Bronchial epithelial cell (primary cell): ENCODE data around the gene GGT5. TPM values are rescaled to one million over a fixed set of nuclear protein-coding genes. Genes with fewer than 3 reads are reported as not detected.
A peak's percentile ranks its signal among the peaks of the same experiment; 100 is the strongest.

Source experiments
- DNase-seq: peaks from one replicate; pipeline ENCODE4 v3.0.0-alpha.2; 2010; ENCODE audit warnings: low read depth
- FAIRE-seq: peaks from 2 replicates; lab custom pipeline; 2011; peaks lifted over from hg19 to GRCh38; lab: Jason Lieb, UNC
- H3K27me3 ChIP-seq: 2 replicates; pipeline ENCODE4 v1.5.1; 2011; ENCODE audit warnings: low read length; ENCODE audit not compliant: control insufficient read depth, insufficient read depth
- H3K36me3 ChIP-seq: 2 replicates; pipeline ENCODE4 v1.5.1; 2011; ENCODE audit warnings: low read length; ENCODE audit not compliant: control insufficient read depth, insufficient read depth
- H3K4me3 ChIP-seq: 2 replicates; pipeline ENCODE4 v1.5.1; 2011; ENCODE audit warnings: mild to moderate bottlenecking, low read depth, low read length, control low read depth
- CTCF ChIP-seq: IDR thresholded peaks from 2 replicates; pipeline ENCODE4 v1.5.1; 2011; ENCODE audit warnings: mild to moderate bottlenecking, moderate library complexity, low read length, control low read depth, inconsistent platforms; ENCODE audit not compliant: insufficient read depth, severe bottlenecking
- total RNA-seq: library from RNA; depleted of rRNA; stranded (reverse); fragments of >200 nt; gene quantifications from 2 replicates; pipeline ENCODE4 v1.2.1, GENCODE V29; 2014

Gene GGT5
- total RNA-seq, 1 donor from 2014 or later: not detected

DNA sequence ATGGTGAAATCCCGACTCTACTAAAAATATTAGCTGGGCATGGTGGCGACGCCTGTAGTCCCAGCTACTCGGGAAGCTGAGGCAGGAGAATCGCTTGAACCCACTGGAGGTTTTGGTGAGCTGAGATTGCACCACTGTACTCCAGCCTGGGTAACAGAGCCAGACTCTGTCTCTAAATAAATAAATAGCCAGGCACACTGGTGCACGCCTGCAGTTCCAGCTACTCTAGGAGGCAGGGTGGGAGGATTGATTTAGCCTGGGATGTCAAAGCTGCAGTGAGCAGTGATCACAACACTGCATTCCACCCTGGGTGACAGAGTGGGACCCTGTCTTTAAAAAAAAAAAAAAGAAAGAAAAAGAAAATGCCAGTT lies 46.2 kb downstream of the GGT5 start:
- no peak overlapping the region for H3K4me3 ChIP-seq
- H3K36me3 ChIP-seq: no peaks in the 10 kb centered on the region
- TF ChIP-seq CTCF: no peak
- FAIRE-seq (no peak), DNase-seq (no peak)
- H3K27me3 ChIP-seq: no peaks in the 10 kb centered on the region

DNA sequence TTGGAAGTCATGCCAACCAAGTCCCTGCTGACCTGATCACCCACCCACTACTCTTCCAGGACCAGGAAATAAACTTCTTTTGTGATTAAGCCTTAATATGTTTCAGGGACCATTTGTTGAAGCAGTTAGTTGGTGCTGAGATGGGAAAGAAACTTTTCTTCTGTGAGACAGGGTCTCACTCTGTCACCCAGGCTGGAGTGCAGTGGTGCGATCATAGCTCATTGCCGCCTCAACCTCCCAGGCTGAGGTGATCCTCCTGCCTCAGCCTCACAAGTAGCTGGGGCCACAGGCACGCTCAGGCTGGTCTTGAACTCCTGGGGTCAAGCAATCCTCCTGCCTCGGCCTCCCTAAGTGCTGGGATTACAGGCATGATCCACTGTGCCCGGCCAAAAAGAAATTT lies 53.0 kb downstream of the GGT5 start:
- no peaks in the 10 kb centered on the region for H3K36me3 ChIP-seq
- FAIRE-seq: peak; percentile 47

GRCh38 chr22:24191381-24191841 lies 53.5 kb downstream of the GGT5 start:
- no peaks in the 10 kb centered on the region for H3K27me3 ChIP-seq
- DNase-seq: no peak
- FAIRE-seq: no peak
- no peaks in the 10 kb centered on the region for H3K36me3 ChIP-seq
- TF ChIP-seq CTCF: no peak
- H3K4me3 ChIP-seq: no peak overlapping the region

More for the DNA sequence above, 53.0 kb downstream of the GGT5 start:
- no peak overlapping the region for H3K4me3 ChIP-seq
- no peak for DNase-seq
- TF ChIP-seq CTCF: no peak
- no peaks in the 10 kb centered on the region for H3K27me3 ChIP-seq

DNA sequence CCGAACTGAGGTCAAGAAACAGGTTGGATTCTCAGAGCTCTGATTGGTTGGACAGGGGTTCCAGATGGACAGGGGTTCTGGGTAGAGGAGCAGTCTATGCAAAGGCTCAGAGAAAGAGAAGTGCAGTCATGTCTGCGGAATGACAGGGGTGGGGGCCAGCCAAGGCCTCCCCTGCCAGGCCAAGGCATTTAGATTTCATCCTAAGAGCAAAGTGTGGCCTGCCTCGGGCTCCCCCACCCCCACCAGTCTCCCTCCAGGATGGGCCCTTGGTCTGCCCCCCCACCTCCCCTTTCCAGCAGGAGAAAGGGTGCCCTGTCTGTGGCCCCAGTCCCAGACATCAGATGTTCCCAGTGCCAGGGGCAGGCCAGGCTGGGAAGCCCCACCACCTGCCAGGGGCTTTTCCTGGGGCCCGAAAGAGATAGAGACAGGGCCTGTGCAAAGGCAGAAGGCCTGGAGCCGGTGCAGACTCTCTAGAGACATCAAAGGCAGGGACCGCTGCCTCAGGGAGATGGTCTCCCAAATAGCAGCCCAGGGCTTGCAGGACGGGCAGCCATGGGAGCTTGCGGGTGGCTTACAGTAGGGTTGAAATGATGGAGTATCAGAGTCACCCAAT lies 54.2 kb downstream of the GGT5 start:
- FAIRE-seq (no peak), DNase-seq (no peak)
- Histone ChIP-seq H3K36me3 (no peaks in the 10 kb centered on the region), H3K4me3 (no peak overlapping the region), H3K27me3 (no peaks in the 10 kb centered on the region)
- TF ChIP-seq CTCF: no peak

DNA sequence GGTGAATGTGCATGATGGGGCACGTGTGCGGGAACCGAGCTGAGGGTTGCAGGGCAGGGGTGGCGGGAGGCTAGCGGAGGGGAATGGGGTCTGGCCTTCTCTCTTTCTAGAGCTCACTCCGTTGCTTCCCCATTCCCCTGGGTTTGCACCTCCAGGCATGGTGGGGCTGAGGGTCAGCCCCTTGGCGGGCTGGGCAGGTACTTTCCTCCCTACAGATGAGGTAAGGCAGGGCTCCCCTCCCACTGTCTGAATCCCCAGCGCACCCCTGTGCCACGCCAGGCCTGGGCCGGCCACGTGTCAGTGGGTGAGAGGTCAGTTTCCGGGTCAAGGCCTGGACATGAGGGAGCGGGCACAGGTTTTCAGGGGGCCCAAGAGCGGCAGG lies 54.7 kb downstream of the GGT5 start:
- no peak for DNase-seq
- no peak overlapping the region for H3K4me3 ChIP-seq
- no peak for TF ChIP-seq CTCF

More for the DNA sequence above, 54.7 kb downstream of the GGT5 start:
- no peaks in the 10 kb centered on the region for H3K27me3 ChIP-seq
- no peak for FAIRE-seq
- no peaks in the 10 kb centered on the region for H3K36me3 ChIP-seq
